ENCODE data around the gene CASKIN1. TPM values are rescaled to one million over a fixed set of nuclear protein-coding genes. Genes with fewer than 3 reads are reported as not detected.

Gene CASKIN1
- total RNA-seq, 1 experiment from 2014 or later: 4.5 TPM

- peaks cover 42% of the 10 kb centered on the region for H3K4me1 ChIP-seq (ENCODE audit: control insufficient read depth, insufficient read depth, low read length)
- POLR2A ChIA-PET: interaction anchor here (0.5 kb wide), 1 partner anchor 12 kb away, joined by 3 read pairs; no protein-coding TSS in a partner anchor
- peak overlapping the region; percentile 87 for H3K27ac ChIP-seq (ENCODE audit: low read length)
- no peak for ATAC-seq
- intact Hi-C loops (cut with micrococcal nuclease; ENCODE audit: unreplicated experiment) (no loop called here), in situ Hi-C loops (cut with HindIII; ENCODE audit: low pct_unique_long_range_greater_than_20kb, low sequenced_read_pairs) (no loop called here)
- DNase-seq (ENCODE audit: low read depth, low spot score): no peak
- TF ChIP-seq TCF7L2 (IDR thresholded peaks at IDR 0.05; ENCODE audit: low read depth, low read length) (no peak), REST (IDR thresholded peaks at IDR 0.05; ENCODE audit: insufficient read depth in 1 of 2, low read depth in 2 of 2, low read length in 1 of 2) (no peak), CTCF (IDR thresholded peaks at IDR 0.05) (no peak), SIN3A (IDR thresholded peaks at IDR 0.05; ENCODE audit: borderline replicate concordance, insufficient read depth, low read depth, low read length) (no peak), POLR2AphosphoS5 (IDR thresholded peaks at IDR 0.05; ENCODE audit: low read depth, low read length) (no peak)
- no peaks in the 10 kb centered on the region for H3K9me3 ChIP-seq (ENCODE audit: control insufficient read depth, insufficient read depth, low read depth, low read length)
- no peaks in the 10 kb centered on the region for H3K27me3 ChIP-seq (ENCODE audit: control insufficient read depth, insufficient read depth, low read length)
- TSS peak; percentile 90 for BruUV-seq (replicated peaks)
- peaks cover 15% of the 10 kb centered on the region; the same call in 1 of the 2 replicates for H3K36me3 ChIP-seq (ENCODE audit: control insufficient read depth, insufficient read depth, low read length)
- CTCF ChIA-PET: interaction anchor here (0.7 kb wide), 1 partner anchor 982 kb away, joined by 4 read pairs; no protein-coding TSS in a partner anchor
- peak overlapping the region; percentile 98 to 99 for H3K4me3 ChIP-seq (ENCODE audit: low read depth in 2 of 2, low read length in 2 of 2)
Observed at GRCh38 chr16:2156849-2157224, 39.6 kb downstream of the CASKIN1 start.

DNA sequence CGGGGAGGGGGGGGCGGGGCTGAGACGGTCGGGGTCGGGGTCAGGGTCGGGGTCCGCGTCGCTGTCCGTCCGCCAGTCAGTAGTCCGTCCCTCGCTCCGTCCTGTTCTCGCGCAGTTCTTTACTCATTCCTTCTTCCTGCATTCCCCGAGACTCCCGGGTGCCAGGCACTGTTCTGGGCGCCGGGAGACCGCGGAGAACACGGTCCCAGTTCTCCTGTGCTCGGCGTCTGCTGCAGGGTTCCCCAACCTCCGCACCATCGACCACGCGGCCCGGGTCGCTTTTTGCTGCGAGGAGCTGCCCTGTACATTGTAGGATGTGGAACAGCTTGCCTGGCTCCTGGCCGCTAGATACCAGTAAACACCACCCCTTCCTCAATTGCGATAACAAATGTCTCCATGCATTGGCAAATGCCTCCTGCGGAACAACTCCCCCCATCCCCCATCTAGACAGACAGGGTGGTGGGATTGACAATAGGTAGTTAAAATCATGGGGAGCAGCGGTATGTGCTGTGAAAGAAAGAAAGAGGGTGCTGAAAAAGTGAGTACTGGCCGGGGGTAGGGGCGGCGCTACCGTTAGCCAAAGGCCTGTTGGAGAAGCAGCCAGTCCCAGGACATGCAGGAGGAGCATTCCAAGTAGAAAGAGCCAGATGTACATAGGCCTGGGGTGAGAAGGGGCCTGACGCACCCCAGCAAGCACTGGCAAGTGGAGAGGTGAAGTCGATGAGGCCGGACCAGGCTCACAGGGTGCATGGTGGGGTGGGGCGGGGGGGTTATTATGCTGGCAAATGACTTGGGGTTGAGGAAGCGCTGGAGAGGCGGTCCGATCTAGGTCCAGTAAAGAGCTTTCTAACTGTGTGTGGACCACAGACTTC, 40.2 kb downstream of the CASKIN1 start:
- CTCF ChIA-PET: no interaction called here
- intact Hi-C loops (cut with micrococcal nuclease; ENCODE audit: unreplicated experiment): no loop called here
- Histone ChIP-seq H3K4me1 (ENCODE audit: control insufficient read depth, insufficient read depth, low read length) (peaks cover 49% of the 10 kb centered on the region), H3K27me3 (ENCODE audit: control insufficient read depth, insufficient read depth, low read length) (no peaks in the 10 kb centered on the region), H3K27ac (ENCODE audit: low read length) (peak overlapping the region; percentile 87), H3K9me3 (ENCODE audit: control insufficient read depth, insufficient read depth, low read depth, low read length) (no peaks in the 10 kb centered on the region), H3K4me3 (ENCODE audit: low read depth in 2 of 2, low read length in 2 of 2) (peak overlapping the region; percentile 98 to 99), H3K36me3 (ENCODE audit: control insufficient read depth, insufficient read depth, low read length) (peaks cover 15% of the 10 kb centered on the region; the same call in 1 of the 2 replicates)
- POLR2A ChIA-PET: interaction anchor here (0.6 to 0.9 kb wide), 3 partner anchors 41 to 140 kb away, joined by 3 to 9 read pairs (median 3); partner anchors contain the start of gene ECI1
- no peak for DNase-seq (ENCODE audit: low read depth, low spot score)
- no peak for ATAC-seq
- TF ChIP-seq CTCF (IDR thresholded peaks at IDR 0.05) (no peak), SIN3A (IDR thresholded peaks at IDR 0.05; ENCODE audit: borderline replicate concordance, insufficient read depth, low read depth, low read length) (no peak; the same call in 1 of the 2 replicates), TCF7L2 (IDR thresholded peaks at IDR 0.05; ENCODE audit: low read depth, low read length) (no peak), REST (IDR thresholded peaks at IDR 0.05; ENCODE audit: insufficient read depth in 1 of 2, low read depth in 2 of 2, low read length in 1 of 2) (no peak)
- in situ Hi-C loops (cut with HindIII; ENCODE audit: low pct_unique_long_range_greater_than_20kb, low sequenced_read_pairs): no loop called here
- BruUV-seq (replicated peaks): no TSS peak

Data from Panc1 (cell line).